Stomach (tissue), 4 donors: ENCODE measurements around the gene IDI2.

Experiments used
- EP300 ChIP-seq: sonication (generic); formaldehyde crosslinking; IDR thresholded peaks from one replicate; pipeline ENCODE4 v1.6.1; 2017; ENCODE audit warnings: antibody characterized with exemption
- POLR2A ChIP-seq, 4 donors: fragments of 450-650 bp; IDR thresholded peaks; one replicate each; pipeline ENCODE4 v1.6.1; 2016; ENCODE audit warnings: antibody characterized with exemption in 4 of 4, control low read depth in 2 of 4, mild to moderate bottlenecking in 1 of 4, moderate library complexity in 1 of 4
- POLR2AphosphoS5 ChIP-seq, 3 donors: sonication (generic); formaldehyde crosslinking; IDR thresholded peaks; one replicate each; pipeline ENCODE4 v1.6.1; 2016; ENCODE audit warnings: antibody characterized with exemption in 3 of 3
- TF ChIP-seq, protein P1 (sequence below), 7 experiments: fragments of 450-650 bp in 4 of 7; fragments of 200-600 bp in 3 of 7; sonication (generic) in 3 of 7; IDR thresholded peaks; one replicate each; pipeline ENCODE4 v1.5.1; 2016 to 2019; ENCODE audit warnings: antibody characterized with exemption in 7 of 7, control low read depth in 2 of 7, mild to moderate bottlenecking in 1 of 7

DNA sequence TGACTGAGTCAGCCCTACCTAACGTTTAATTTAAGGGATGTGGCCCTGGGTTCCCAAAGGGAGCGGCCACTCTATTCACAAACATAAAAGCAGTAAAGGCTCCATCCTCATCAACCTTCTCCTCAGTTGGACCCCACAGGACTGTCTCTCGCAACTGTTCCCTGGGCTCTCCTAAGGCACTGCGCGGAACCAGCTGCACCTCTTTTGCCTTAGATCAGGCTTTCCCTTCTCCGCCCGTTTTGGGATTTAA is 38.1 kb downstream of the IDI2 start:
- TF ChIP-seq EP300: no peak
- TF ChIP-seq POLR2A (IDR thresholded peaks at IDR 0.05): no peak
- no peak for TF ChIP-seq POLR2AphosphoS5 (IDR thresholded peaks at IDR 0.05)
- TF ChIP-seq, protein P1, sequence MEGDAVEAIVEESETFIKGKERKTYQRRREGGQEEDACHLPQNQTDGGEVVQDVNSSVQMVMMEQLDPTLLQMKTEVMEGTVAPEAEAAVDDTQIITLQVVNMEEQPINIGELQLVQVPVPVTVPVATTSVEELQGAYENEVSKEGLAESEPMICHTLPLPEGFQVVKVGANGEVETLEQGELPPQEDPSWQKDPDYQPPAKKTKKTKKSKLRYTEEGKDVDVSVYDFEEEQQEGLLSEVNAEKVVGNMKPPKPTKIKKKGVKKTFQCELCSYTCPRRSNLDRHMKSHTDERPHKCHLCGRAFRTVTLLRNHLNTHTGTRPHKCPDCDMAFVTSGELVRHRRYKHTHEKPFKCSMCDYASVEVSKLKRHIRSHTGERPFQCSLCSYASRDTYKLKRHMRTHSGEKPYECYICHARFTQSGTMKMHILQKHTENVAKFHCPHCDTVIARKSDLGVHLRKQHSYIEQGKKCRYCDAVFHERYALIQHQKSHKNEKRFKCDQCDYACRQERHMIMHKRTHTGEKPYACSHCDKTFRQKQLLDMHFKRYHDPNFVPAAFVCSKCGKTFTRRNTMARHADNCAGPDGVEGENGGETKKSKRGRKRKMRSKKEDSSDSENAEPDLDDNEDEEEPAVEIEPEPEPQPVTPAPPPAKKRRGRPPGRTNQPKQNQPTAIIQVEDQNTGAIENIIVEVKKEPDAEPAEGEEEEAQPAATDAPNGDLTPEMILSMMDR (IDR thresholded peaks at IDR 0.05): no peak
